ENCODE measurements around the gene DCAF17.
"Not testable (repeated sequence)": the region's sequence is repeated elsewhere in the genome, so short reads cannot be mapped to it uniquely, and the experiment has no call there.

The DCAF17 gene

DNA sequence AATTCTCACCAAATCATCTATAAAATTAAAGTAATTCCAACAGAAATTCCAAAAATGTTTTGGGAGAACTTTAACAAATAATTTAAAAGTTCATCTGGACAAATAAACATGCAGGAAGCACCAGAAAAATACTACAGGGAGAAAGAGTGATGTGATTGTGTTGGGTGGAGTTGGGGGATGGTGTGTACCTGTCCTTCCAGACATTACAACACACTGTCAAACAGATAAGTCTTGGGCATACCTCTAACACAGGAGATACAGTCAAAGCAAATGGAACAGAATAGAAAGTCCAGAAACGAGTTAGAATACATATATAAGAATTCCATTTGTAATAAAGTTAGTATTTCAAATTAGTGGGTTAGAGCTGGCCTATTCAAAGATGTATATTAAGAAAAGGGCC lies 22.8 kb upstream of the DCAF17 start:
- DNase-seq = no peak

GRCh38 chr2:171411791-171412483 lies 22.1 kb upstream of the DCAF17 start:
- DNase-seq = no peak

GRCh38 chr2:171412571-171413175 lies 21.4 kb upstream of the DCAF17 start:
- no peak for DNase-seq

GRCh38 chr2:171414645-171415044 lies 19.4 kb upstream of the DCAF17 start:
- DNase-seq = not testable (repeated sequence)

GRCh38 chr2:171416009-171416926 lies 17.8 kb upstream of the DCAF17 start:
- peak; percentile 11 to 86 for DNase-seq

DNA sequence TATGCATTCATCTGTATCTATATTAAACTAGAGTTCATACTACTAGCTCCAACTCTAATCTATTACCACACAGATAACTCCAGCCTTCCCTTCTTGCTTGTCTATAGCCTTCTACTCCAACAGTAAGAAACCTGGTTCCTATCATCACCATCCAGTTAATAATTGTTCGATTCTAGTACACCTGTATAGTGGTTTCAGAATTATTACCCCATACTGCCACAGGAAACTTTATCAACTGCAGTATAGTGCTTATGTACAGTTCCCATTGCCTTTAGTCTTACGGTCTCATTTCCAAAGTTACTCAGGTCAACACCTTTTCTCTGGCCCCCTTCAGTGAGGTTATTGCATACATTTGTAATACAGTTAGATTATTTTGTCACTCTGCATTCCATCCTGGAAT lies 14.7 kb upstream of the DCAF17 start:
- no peak for DNase-seq

GRCh38 chr2:171420728-171421563 lies 13.1 kb upstream of the DCAF17 start:
- no peak for DNase-seq

GRCh38 chr2:171422710-171423495 lies 11.1 kb upstream of the DCAF17 start:
- DNase-seq = not testable (repeated sequence)

GRCh38 chr2:171430516-171431410 lies 3.3 kb upstream of the DCAF17 start:
- no peak for DNase-seq

DNA sequence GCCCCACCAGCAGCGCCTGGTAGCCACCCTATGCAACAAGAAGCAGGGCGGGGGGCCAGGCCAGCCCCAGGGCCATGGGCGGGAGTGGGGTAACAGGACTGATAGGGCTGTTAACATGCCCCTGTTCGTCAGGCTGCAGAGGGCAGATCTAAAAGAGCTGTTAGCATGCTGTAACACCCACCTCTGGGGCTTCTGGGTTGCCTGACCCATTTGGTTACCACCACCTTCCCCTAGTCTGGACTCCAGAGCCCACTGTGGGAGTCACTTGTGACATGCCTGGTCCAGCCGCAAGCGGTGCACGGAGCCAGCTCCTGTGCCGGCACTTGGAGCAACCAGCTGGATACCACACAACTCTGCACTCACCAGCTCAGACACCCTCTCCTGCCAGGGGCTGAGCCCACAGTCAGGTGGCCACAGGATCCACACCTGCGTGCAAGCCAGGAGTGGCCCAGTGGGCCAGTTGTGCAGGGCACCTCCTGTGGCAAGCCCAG lies 2.3 kb upstream of the DCAF17 start:
- no peak for DNase-seq

DNA sequence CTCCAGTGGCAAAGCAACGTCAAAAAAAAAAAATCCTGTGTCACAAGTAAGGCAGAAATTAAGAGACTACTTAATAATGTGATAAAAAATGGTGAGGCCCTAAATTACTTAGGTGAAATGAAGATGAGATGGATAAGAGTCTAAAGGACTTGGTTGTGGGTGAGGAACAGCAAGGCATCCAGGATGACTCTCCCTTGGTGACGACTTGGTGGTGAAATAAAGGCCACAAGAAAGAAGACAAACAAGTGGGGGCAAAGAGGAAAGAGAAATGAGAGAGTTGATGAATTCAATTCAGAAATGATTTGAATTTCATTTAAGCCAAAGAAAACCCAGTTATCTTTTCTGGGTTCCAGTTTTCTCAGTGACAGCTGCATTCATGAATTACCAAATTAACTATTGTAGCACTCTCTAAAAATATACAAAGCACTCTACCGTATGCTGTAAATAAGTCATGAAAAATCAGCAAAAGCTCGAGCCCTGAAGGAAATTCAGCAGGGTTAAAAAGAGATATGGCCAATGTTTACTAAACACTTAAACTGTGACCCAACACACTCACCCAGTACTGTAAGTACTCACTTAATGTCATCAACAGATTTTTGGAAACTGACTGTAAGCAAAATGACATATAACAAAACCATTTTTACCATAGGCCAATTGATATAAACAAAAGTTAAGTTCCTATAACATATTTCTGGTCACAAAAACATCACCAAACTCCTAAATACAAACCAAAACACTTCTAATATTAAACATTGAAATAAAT lies 1.6 kb upstream of the DCAF17 start:
- DNase-seq = no peak

DNA sequence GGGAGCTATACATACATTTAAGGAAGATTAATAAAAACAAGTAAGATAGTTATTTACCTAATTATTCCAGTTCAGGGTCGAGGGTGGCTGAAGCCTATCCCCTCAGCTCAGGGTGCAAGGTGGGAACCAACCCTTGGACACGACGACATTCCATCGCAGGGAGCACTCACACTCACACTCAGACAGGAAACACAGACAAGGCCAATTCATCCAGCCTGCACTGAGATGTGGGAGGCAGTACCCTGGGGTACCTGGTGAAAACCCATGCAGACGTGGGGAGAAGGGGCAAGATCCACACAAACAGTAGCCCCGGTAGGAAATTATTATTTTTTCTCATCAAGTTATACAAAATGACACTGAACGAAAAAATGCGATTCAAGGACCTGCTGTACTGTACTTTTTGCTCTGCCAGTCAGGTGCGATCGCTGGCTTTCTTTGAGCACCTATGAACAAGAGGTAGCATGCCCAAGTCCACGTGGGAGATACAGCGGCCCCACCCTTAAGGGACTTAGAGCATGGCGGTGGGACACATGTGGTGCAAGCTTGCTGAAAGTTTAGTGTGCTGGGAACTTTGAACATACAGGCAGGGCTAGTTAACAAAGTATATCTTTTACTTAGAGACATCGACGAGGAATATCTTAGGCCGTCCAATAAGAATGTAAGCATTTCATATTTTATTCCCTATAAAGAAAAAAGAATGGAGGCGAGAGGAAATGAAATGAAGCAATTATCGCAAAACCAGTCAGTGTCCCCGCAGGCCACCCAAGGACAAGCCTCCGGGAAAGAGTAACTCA lies 860 bp upstream of the DCAF17 start:
- DNase-seq = no peak

- DNase-seq = no peak
Observed at GRCh38 chr2:171433763-171434012, 338 bp upstream of the DCAF17 start, which contains the start of gene METTL8. Gene METTL8 (minus strand): TSS chr2:171433990. CDS start chr2:171392185, 41,805 bp downstream.

DNA sequence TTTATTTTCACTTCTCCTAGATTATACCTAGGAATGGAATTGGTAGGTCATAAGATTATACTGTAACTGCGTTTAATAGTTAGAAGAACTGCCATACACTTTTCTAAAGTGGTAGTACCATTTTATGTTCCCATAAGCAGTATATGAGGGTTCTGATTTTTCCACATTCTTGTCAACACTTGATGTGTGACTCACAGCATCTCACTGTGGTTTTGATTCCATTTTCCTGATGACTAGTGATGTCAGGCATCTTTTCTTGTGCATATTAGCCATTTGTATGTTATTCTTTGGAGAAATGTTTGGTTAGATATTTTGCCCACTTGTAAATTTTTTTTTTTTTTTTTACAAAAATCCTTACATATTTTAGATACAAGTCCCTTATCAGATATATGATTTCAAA lies 2.3 kb downstream of the DCAF17 start:
- no peak for DNase-seq

DNA sequence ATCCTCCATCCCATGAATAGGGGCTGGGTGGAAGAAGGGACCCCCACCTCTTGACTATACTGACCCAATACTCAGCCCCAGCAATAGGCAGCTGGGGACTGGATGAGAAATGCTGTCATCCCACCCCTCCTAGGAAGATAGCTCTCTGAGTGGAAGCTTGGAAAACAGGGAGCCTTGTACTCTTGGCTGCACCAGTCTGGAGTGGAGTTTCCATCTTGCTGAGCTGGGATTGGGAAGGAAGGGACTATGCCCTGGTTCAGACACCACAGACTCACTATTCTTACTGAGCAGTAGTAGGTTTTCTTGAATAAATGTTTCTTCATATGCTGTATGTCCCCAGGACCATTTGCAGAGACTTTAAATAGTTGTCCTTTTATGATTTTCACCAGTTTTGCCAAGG lies 7.4 kb downstream of the DCAF17 start:
- no peak for DNase-seq

DNA sequence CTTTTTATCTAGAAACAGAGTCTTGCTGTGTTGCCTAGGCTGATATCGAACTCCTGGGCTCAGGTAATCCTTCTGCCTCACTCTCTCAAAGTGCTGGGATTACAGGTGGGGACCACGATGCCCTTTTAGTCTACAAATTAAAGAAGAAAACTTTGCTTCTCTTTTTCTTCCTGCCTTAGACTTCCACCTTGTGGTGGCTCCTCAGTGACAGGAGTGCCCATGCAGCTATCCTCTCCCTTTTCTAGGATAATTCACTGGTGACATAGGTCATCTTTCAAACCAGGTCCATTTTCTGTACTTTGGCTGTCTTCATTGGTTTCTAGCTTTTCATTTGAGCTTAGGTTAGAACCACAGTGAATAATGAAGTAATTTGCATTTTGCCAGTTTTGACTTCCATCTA lies 13.6 kb downstream of the DCAF17 start:
- peak in 1 of 2 donors; percentile 2 for DNase-seq

DNA sequence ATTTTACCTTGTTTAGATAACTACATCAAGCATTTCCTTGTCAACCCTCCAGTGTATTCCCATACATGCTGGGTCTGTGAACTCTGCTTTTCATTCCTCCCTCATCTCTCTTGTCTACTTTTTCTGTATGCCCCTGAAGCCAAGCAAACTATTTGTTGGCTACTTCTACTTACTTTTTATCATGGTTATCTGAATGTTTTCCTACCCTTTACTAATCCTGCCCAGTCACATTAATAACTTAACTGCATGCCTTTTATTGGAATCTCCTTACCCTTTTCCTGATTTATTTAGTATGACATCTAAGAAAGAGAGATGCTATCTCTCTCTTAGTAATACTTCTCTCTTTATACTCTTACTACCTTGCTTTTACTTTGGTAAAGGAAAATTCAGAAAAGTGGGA lies 17.0 kb downstream of the DCAF17 start:
- no peak for DNase-seq

DNA sequence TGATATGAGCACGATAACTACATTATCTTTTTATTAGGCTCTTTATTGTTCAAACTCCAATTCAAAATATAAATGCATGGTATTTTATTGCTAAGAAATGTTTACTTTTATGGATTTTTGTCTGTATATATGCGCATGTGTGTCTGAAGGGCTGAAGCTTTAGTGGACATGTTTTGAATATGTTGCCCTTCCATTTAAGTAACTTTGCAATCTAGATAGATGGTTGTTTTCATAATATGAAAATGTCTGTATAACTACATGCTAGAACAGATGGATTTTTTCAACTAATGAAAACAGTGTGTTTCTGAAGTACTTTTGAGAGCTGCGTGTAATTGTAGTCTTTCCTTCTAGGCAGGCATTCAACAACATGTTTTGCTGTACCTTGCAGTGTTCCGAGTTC lies 18.7 kb downstream of the DCAF17 start:
- no peak for DNase-seq

DNA sequence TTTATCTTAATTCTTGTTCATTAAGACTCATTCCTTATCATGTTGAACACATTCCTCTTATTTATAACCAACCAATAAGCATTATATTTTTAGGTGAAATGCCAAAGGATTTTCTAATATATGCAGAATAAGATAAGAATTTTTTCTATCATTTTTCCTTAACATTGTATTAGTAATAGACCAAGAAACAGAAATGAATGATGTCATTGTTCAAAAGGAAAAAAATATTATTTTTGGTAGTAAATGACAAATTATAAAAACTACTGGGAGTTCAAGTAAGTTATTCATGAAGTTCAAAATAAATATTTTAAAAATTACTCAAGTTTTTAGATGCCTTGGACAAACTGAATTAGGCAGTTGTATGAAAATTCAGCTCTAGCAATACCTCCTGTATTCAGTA lies 25.5 kb downstream of the DCAF17 start:
- DNase-seq = no peak
